Esophagus squamous epithelium (tissue), 4 donors: ENCODE data around the gene CNTNAP2.

Experiments used
- CTCF ChIP-seq, 6 experiments: fragments of 450-650 bp in 4 of 6; fragments of 200-600 bp in 2 of 6; sonication (generic) in 2 of 6; IDR thresholded peaks; one replicate each; pipeline ENCODE4 v1.5.1; 2016 to 2019; ENCODE audit warnings: antibody characterized with exemption in 6 of 6, mild to moderate bottlenecking in 4 of 6, moderate library complexity in 4 of 6
- POLR2A ChIP-seq, 4 donors: fragments of 450-650 bp; IDR thresholded peaks; one replicate each; pipeline ENCODE4 v1.6.1; 2017; ENCODE audit warnings: antibody characterized with exemption in 4 of 4, mild to moderate bottlenecking in 4 of 4, moderate library complexity in 3 of 4

GRCh38 chr7:147968046-147968610 is 1851.5 kb downstream of the CNTNAP2 start:
- TF ChIP-seq CTCF (IDR thresholded peaks at IDR 0.05) (no peak), POLR2A (IDR thresholded peaks at IDR 0.05) (no peak)
